NCI-H2107 treated with DMSO at 0.1 percent for 48 hours (cell line): ENCODE measurements around the gene AUNIP.
A peak's percentile ranks its signal among the peaks of the same experiment; 100 is the strongest.

Source experiments
- DNase-seq: peaks from one replicate; lab custom pipeline; 2025; ENCODE audit not compliant: unreplicated experiment; lab: John Stamatoyannopoulos, UW

The AUNIP gene

GRCh38 chr1:25832336-25833037 is 26.8 kb downstream of the AUNIP start:
- no peak for DNase-seq

GRCh38 chr1:25831569-25832196 is 27.6 kb downstream of the AUNIP start:
- no peak for DNase-seq

GRCh38 chr1:25829046-25829445 is 30.2 kb downstream of the AUNIP start:
- DNase-seq, result no peak

GRCh38 chr1:25828491-25828890 is 30.8 kb downstream of the AUNIP start:
- no peak for DNase-seq

- no peak for DNase-seq
Observed at GRCh38 chr1:25826571-25826970, 32.7 kb downstream of the AUNIP start.

GRCh38 chr1:25825605-25826004 is 33.7 kb downstream of the AUNIP start:
- DNase-seq, result no peak

- DNase-seq, result no peak
Observed at GRCh38 chr1:25821630-25822091, 37.6 kb downstream of the AUNIP start.

- no peak for DNase-seq
Observed at GRCh38 chr1:25821112-25821476, 38.2 kb downstream of the AUNIP start.

GRCh38 chr1:25820247-25821111 is 38.8 kb downstream of the AUNIP start:
- DNase-seq, result peak; percentile 62

GRCh38 chr1:25819491-25820246 is 39.6 kb downstream of the AUNIP start, which contains the start of gene MTFR1L:
TSS of gene MTFR1L (plus strand) at chr1:25819954. CDS start at chr1:25823105, 3,151 bp downstream.
- peak; percentile 74 for DNase-seq

- no peak for DNase-seq
Observed at GRCh38 chr1:25818569-25818968, 40.7 kb downstream of the AUNIP start.

- DNase-seq, result peak; percentile 27
Observed at GRCh38 chr1:25817840-25818501, 41.3 kb downstream of the AUNIP start.

GRCh38 chr1:25816112-25816718 is 43.0 kb downstream of the AUNIP start:
- DNase-seq, result no peak

GRCh38 chr1:25815208-25816111 is 43.8 kb downstream of the AUNIP start:
- DNase-seq, result no peak

GRCh38 chr1:25814549-25815087 is 44.6 kb downstream of the AUNIP start:
- DNase-seq, result no peak

- no peak for DNase-seq
Observed at GRCh38 chr1:25813734-25814471, 45.4 kb downstream of the AUNIP start.

GRCh38 chr1:25813071-25813733 is 46.1 kb downstream of the AUNIP start:
- no peak for DNase-seq
